Nephron progenitor cell (in vitro differentiated cells): ENCODE results near the gene PGM3.

Experiments
- DNase-seq: peaks from one replicate; pipeline ENCODE4 v3.0.0; 2021
- H3K27ac Mint-ChIP-seq: 2 replicates; pipeline ENCODE4 v1.8.0; 2021; ENCODE audit warnings: mild to moderate bottlenecking, moderate library complexity, mixed read lengths
- H3K27me3 Mint-ChIP-seq: 2 replicates; pipeline ENCODE4 v1.8.0; 2021; ENCODE audit warnings: mild to moderate bottlenecking, low read depth, mixed read lengths; ENCODE audit not compliant: poor library complexity
- H3K36me3 Mint-ChIP-seq: 2 replicates; pipeline ENCODE4 v1.8.0; 2021; ENCODE audit warnings: low read depth, mixed read lengths
- H3K4me1 Mint-ChIP-seq: 2 replicates; pipeline ENCODE4 v1.8.0; 2021; ENCODE audit warnings: mixed read lengths
- H3K4me3 Mint-ChIP-seq: 2 replicates; pipeline ENCODE4 v1.8.0; 2021; ENCODE audit warnings: mild to moderate bottlenecking, moderate library complexity, mixed read lengths
- H3K9me3 Mint-ChIP-seq: 2 replicates; pipeline ENCODE4 v1.8.0; 2021; ENCODE audit warnings: mild to moderate bottlenecking, moderate library complexity, mixed read lengths
- TF ChIP-seq, protein P1 (sequence below): fragments of 200-600 bp; sonication (generic); IDR thresholded peaks from 2 replicates; pipeline ENCODE4 v1.5.0; 2021; ENCODE audit warnings: antibody characterized with exemption

PGM3 gene

GRCh38 chr6:83192871-83193746 is at the start of gene PGM3, which contains the start of gene RWDD2A:
PGM3 (minus strand) TSS chr6:83193265; CDS start chr6:83191012, 2,253 bp downstream.
RWDD2A (plus strand) TSS chr6:83193357; CDS start chr6:83194452, 1,095 bp downstream.
- peaks cover 7% of the 10 kb centered on the region for H3K27me3 Mint-ChIP-seq
- peaks cover 32% of the 10 kb centered on the region for H3K4me1 Mint-ChIP-seq
- peaks cover 32% of the 10 kb centered on the region for H3K36me3 Mint-ChIP-seq
- TF ChIP-seq, protein P1, sequence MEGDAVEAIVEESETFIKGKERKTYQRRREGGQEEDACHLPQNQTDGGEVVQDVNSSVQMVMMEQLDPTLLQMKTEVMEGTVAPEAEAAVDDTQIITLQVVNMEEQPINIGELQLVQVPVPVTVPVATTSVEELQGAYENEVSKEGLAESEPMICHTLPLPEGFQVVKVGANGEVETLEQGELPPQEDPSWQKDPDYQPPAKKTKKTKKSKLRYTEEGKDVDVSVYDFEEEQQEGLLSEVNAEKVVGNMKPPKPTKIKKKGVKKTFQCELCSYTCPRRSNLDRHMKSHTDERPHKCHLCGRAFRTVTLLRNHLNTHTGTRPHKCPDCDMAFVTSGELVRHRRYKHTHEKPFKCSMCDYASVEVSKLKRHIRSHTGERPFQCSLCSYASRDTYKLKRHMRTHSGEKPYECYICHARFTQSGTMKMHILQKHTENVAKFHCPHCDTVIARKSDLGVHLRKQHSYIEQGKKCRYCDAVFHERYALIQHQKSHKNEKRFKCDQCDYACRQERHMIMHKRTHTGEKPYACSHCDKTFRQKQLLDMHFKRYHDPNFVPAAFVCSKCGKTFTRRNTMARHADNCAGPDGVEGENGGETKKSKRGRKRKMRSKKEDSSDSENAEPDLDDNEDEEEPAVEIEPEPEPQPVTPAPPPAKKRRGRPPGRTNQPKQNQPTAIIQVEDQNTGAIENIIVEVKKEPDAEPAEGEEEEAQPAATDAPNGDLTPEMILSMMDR = no peak
- no peaks in the 10 kb centered on the region for H3K9me3 Mint-ChIP-seq
- peak within 1 kb of the TSS; percentile 100 for H3K4me3 Mint-ChIP-seq
- H3K27ac Mint-ChIP-seq = peak within 1 kb of the TSS; percentile 98
- peak; percentile 94 for DNase-seq

DNA sequence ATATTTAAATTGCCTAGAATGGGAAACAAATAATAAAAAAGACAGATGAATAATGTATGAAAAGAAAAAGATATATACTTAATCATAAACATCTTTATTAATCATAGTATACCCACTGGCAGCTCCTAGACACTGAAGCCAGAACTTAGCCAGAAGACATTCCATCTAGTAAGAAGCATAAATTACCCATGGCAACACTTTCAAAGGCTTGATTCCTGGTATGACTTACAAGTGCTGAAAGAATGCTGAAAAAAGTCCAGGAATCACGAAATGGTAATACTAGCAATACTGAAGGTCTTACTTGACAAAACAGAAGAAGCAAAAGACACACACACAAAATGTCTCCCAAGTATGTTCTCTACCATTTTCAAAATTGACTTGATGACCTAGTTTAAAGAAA is 38.1 kb upstream of the PGM3 start:
- Mint-ChIP-seq H3K27me3 (no peaks in the 10 kb centered on the region), H3K4me1 (no peaks in the 10 kb centered on the region), H3K4me3 (no peak overlapping the region), H3K27ac (no peak overlapping the region), H3K36me3 (no peaks in the 10 kb centered on the region), H3K9me3 (no peaks in the 10 kb centered on the region)
- no peak for DNase-seq
- TF ChIP-seq, protein P1 = no peak

- no peak for DNase-seq
- TF ChIP-seq, protein P1 = no peak
- H3K4me1 Mint-ChIP-seq = no peaks in the 10 kb centered on the region
Observed at GRCh38 chr6:83226517-83226916, 33.5 kb upstream of the PGM3 start.

GRCh38 chr6:83221889-83222479 is 28.9 kb upstream of the PGM3 start:
- no peak overlapping the region for H3K27ac Mint-ChIP-seq
- peaks cover 3% of the 10 kb centered on the region for H3K27me3 Mint-ChIP-seq
- no peak for DNase-seq
- TF ChIP-seq, protein P1 = peak; percentile 53
- no peaks in the 10 kb centered on the region for H3K9me3 Mint-ChIP-seq
- H3K4me1 Mint-ChIP-seq = no peaks in the 10 kb centered on the region
- H3K4me3 Mint-ChIP-seq = no peak overlapping the region
- no peaks in the 10 kb centered on the region for H3K36me3 Mint-ChIP-seq

More at GRCh38 chr6:83226517-83226916, 33.5 kb upstream of the PGM3 start:
- Mint-ChIP-seq H3K27me3 (peaks cover 3% of the 10 kb centered on the region), H3K27ac (no peak overlapping the region), H3K4me3 (no peak overlapping the region), H3K9me3 (no peaks in the 10 kb centered on the region), H3K36me3 (no peaks in the 10 kb centered on the region)

GRCh38 chr6:83221276-83221675 is 28.2 kb upstream of the PGM3 start:
- Mint-ChIP-seq H3K4me3 (no peak overlapping the region), H3K27ac (no peak overlapping the region), H3K9me3 (no peaks in the 10 kb centered on the region), H3K27me3 (peaks cover 3% of the 10 kb centered on the region), H3K36me3 (no peaks in the 10 kb centered on the region), H3K4me1 (no peaks in the 10 kb centered on the region)
- DNase-seq = no peak
- TF ChIP-seq, protein P1 = no peak
